IMR-90 (cell line): ENCODE measurements around the gene CARNS1. TPM values are rescaled to one million over a fixed set of nuclear protein-coding genes. Genes with fewer than 3 reads are reported as not detected.

Experiments
- ATAC-seq: fragments of 200-7000 bp; cut with Tn5 transposase; 2 replicates; pipeline ENCODE4 v1.9.1; 2020; ENCODE audit warnings: low read depth, mild to moderate bottlenecking, moderate library complexity
- BruUV-seq: library from RNA; stranded (reverse); fragments of 400-500 nt; replicated peaks from 2 replicates; lab custom pipeline; 2021; lab: Mats Ljungman, UMichigan
- CTCF ChIA-PET: fragments of 300-600 bp; formaldehyde crosslinking; extraction: SDS; loops from one replicate; lab custom pipeline; 2021; ENCODE audit warnings: antibody characterized with exemption; lab: Yijun Ruan, JAX
- POLR2A ChIA-PET: fragments of 300-600 bp; sonication (Branson Sonifier 250); formaldehyde crosslinking; loops from one replicate; lab custom pipeline; 2022; ENCODE audit warnings: antibody characterized with exemption; ENCODE audit not compliant: unreplicated experiment; lab: Charles Lee
- DNase-seq: peaks from one replicate; pipeline ENCODE4 v3.0.0; 2013
- H2AFZ ChIP-seq: replicated peaks from 2 replicates; pipeline ENCODE3; 2013; ENCODE audit warnings: low read length, mild to moderate bottlenecking; ENCODE audit not compliant: poor library complexity
- H2AK5ac ChIP-seq: 2 replicates; pipeline ENCODE4 v1.6.1; 2013; ENCODE audit warnings: low read depth, low read length, inconsistent platforms
- H2AK9ac ChIP-seq: replicated peaks from 2 replicates; pipeline ENCODE3; 2013; ENCODE audit warnings: mild to moderate bottlenecking, low read depth, low read length, moderate library complexity; ENCODE audit not compliant: poor library complexity
- H2BK120ac ChIP-seq: 2 replicates; pipeline ENCODE4 v1.6.1; 2013; ENCODE audit warnings: low read depth, low read length, inconsistent platforms
- H2BK15ac ChIP-seq: 3 replicates; pipeline ENCODE4 v1.6.1; 2013; ENCODE audit warnings: low read depth, low read length, inconsistent platforms
- H2BK20ac ChIP-seq: 2 replicates; pipeline ENCODE4 v1.6.1; 2013; ENCODE audit warnings: low read depth, mild to moderate bottlenecking, inconsistent platforms, low read length, moderate library complexity
- H2BK5ac ChIP-seq: 2 replicates; pipeline ENCODE4 v1.6.1; 2013; ENCODE audit warnings: mild to moderate bottlenecking, low read depth, low read length, inconsistent platforms; ENCODE audit not compliant: poor library complexity, severe bottlenecking
- H3K14ac ChIP-seq: replicated peaks from 2 replicates; pipeline ENCODE4 v1.6.1; 2013; ENCODE audit warnings: low read depth, low read length, inconsistent platforms
- H3K18ac ChIP-seq: 2 replicates; pipeline ENCODE4 v1.6.1; 2013; ENCODE audit warnings: low read depth, low read length, control low read depth
- H3K23ac ChIP-seq: 2 replicates; pipeline ENCODE4 v1.6.1; 2013; ENCODE audit warnings: low read depth, low read length, inconsistent platforms
- H3K27ac ChIP-seq: 2 replicates; pipeline ENCODE4 v1.5.1; 2013; ENCODE audit warnings: mild to moderate bottlenecking, control low read depth, low read length; ENCODE audit not compliant: insufficient read depth
- H3K27me3 ChIP-seq: 2 replicates; pipeline ENCODE4 v1.6.1; 2013; ENCODE audit warnings: low read length; ENCODE audit not compliant: control insufficient read depth, insufficient read depth
- H3K36me3 ChIP-seq: 2 replicates; pipeline ENCODE4 v1.6.1; 2013; ENCODE audit warnings: low read length, mixed read lengths; ENCODE audit not compliant: control insufficient read depth, insufficient read depth
- H3K4ac ChIP-seq: 2 replicates; pipeline ENCODE4 v1.6.1; 2013; ENCODE audit warnings: low read depth, low read length, inconsistent platforms
- H3K4me1 ChIP-seq: 2 replicates; pipeline ENCODE4 v1.6.1; 2013; ENCODE audit warnings: low read length, mixed read lengths; ENCODE audit not compliant: control insufficient read depth, insufficient read depth
- H3K4me2 ChIP-seq: 2 replicates; pipeline ENCODE4 v1.6.1; 2013; ENCODE audit warnings: low read depth, mild to moderate bottlenecking, control low read depth, low read length, moderate library complexity
- H3K4me3 ChIP-seq: 2 replicates; pipeline ENCODE4 v1.5.1; 2013; ENCODE audit warnings: low read depth, mild to moderate bottlenecking, control low read depth, low read length, moderate library complexity; ENCODE audit not compliant: insufficient read depth
- H3K56ac ChIP-seq: 2 replicates; pipeline ENCODE4 v1.6.1; 2013; ENCODE audit warnings: low read length, inconsistent platforms; ENCODE audit not compliant: insufficient read depth; ENCODE audit errors: extremely low read depth
- H3K79me1 ChIP-seq, 2 experiments: 2 replicates each; pipeline ENCODE4 v1.6.1; 2013; ENCODE audit warnings: low read length in 2 of 2, inconsistent platforms in 1 of 2, low read depth in 1 of 2
- H3K9ac ChIP-seq: 2 replicates; pipeline ENCODE4 v1.6.1; 2013; ENCODE audit warnings: low read depth, low read length, control low read depth
- H3K9me1 ChIP-seq: 2 replicates; pipeline ENCODE4 v1.6.1; 2013; ENCODE audit warnings: low read length, inconsistent platforms; ENCODE audit not compliant: insufficient read depth
- H3K9me3 ChIP-seq: 2 replicates; pipeline ENCODE4 v1.6.1; 2013; ENCODE audit warnings: low read length; ENCODE audit not compliant: control insufficient read depth, insufficient read depth
- H4K20me1 ChIP-seq: 2 replicates; pipeline ENCODE4 v1.6.1; 2013; ENCODE audit warnings: low read length, inconsistent platforms; ENCODE audit not compliant: insufficient read depth
- H4K5ac ChIP-seq: 2 replicates; pipeline ENCODE4 v1.6.1; 2013; ENCODE audit warnings: mild to moderate bottlenecking, low read depth, low read length, control low read depth
- H4K8ac ChIP-seq, 2 experiments: 2 replicates each; pipeline ENCODE4 v1.6.1; 2013; ENCODE audit warnings: low read depth in 2 of 2, low read length in 2 of 2, control low read depth in 1 of 2, inconsistent platforms in 1 of 2
- H4K91ac ChIP-seq: 2 replicates; pipeline ENCODE4 v1.6.1; 2013; ENCODE audit warnings: low read depth, low read length, inconsistent platforms; ENCODE audit not compliant: insufficient read depth
- CEBPB ChIP-seq: IDR thresholded peaks from 2 replicates; pipeline ENCODE4 v1.6.1; 2012; ENCODE audit warnings: low read depth, low read length, improper control_type of control experiment
- FOS ChIP-seq: fragments of 150-350 bp; IDR thresholded peaks from 2 replicates; pipeline ENCODE4 v1.6.1; 2016; ENCODE audit warnings: low read depth, low read length
- MAFK ChIP-seq: IDR thresholded peaks from 2 replicates; pipeline ENCODE4 v1.6.1; 2012; ENCODE audit warnings: low read depth, low read length, improper control_type of control experiment
- MAZ ChIP-seq: IDR thresholded peaks from 2 replicates; pipeline ENCODE4 v1.6.1; 2012; ENCODE audit warnings: low read depth, mild to moderate bottlenecking, low read length, improper control_type of control experiment, moderate library complexity, borderline replicate concordance
- NFE2L2 ChIP-seq: fragments of 150-350 bp; IDR thresholded peaks from 2 replicates; pipeline ENCODE4 v1.6.1; 2016; ENCODE audit warnings: low read depth, mild to moderate bottlenecking, low read length
- POLR2A ChIP-seq: IDR thresholded peaks from 2 replicates; pipeline ENCODE4 v1.6.1; 2012; ENCODE audit warnings: mild to moderate bottlenecking, low read depth, low read length
- RAD21 ChIP-seq: IDR thresholded peaks from 2 replicates; pipeline ENCODE4 v1.6.1; 2012; ENCODE audit warnings: low read length, improper control_type of control experiment
- RCOR1 ChIP-seq: IDR thresholded peaks from 2 replicates; pipeline ENCODE4 v1.6.1; 2012; ENCODE audit warnings: mild to moderate bottlenecking, low read length, improper control_type of control experiment; ENCODE audit not compliant: insufficient replicate concordance
- RFX5 ChIP-seq: IDR thresholded peaks from 2 replicates; pipeline ENCODE4 v1.8.0; 2012; ENCODE audit warnings: low read depth, mild to moderate bottlenecking, low read length, moderate library complexity
- SMC3 ChIP-seq: fragments of 150-350 bp; IDR thresholded peaks from 2 replicates; pipeline ENCODE4 v1.6.1; 2016; ENCODE audit warnings: low read depth, mild to moderate bottlenecking, antibody characterized with exemption, low read length, moderate library complexity
- WGBS, 2 experiments: methylation state at CpG; one replicate each; pipeline versions ENCODE4 v1.1.5 to v1.1.7; 2013; ENCODE audit warnings: missing lambda C conversion rate in 2 of 2; ENCODE audit not compliant: insufficient read length in 1 of 2; ENCODE audit errors: extremely low coverage in 2 of 2; 5-methylcytosine and 5-hydroxymethylcytosine counted together
- dilution Hi-C: fragments of 300-500 bp; cut with HindIII; formaldehyde crosslinking; loops from one replicate; pipeline ENCODE4 v1.14.3; 2018; ENCODE audit warnings: low sequenced_read_pairs; ENCODE audit not compliant: unreplicated experiment
- in situ Hi-C: fragments of 300-500 bp; cut with MboI; formaldehyde crosslinking; loops from 3 replicates; pipeline ENCODE4 v1.14.3; 2019; ENCODE audit warnings: low sequenced_read_pairs, inconsistent platforms, mixed read lengths
- intact Hi-C: fragments of 100-400 bp; cut with micrococcal nuclease; formaldehyde crosslinking; loops from 2 replicates; pipeline ENCODE4 v1.10.0; 2022
- polyA plus RNA-seq, 3 experiments: library from polyadenylated mRNA; depleted of rRNA; stranded (reverse); fragments of >200 nt; gene quantifications; 2 replicates each; pipeline ENCODE4 v1.2.3, GENCODE V29; 2012; ENCODE audit warnings: low replicate concordance in 1 of 3
- total RNA-seq: library from RNA; depleted of rRNA; stranded (reverse); fragments of >200 nt; gene quantifications from 2 replicates; pipeline ENCODE4 v1.2.3, GENCODE V29; 2012
- TF ChIP-seq, protein P1 (sequence below): fragments of 150-350 bp; IDR thresholded peaks from 2 replicates; pipeline ENCODE4 v1.6.1; 2017; ENCODE audit warnings: mild to moderate bottlenecking, antibody characterized with exemption, low read length, low read depth

CARNS1 gene
- total and polyA plus RNA-seq, 2 of the 4 experiments (the other 2 are of a cell fraction), result under 0.01 to 0.32 TPM

DNA sequence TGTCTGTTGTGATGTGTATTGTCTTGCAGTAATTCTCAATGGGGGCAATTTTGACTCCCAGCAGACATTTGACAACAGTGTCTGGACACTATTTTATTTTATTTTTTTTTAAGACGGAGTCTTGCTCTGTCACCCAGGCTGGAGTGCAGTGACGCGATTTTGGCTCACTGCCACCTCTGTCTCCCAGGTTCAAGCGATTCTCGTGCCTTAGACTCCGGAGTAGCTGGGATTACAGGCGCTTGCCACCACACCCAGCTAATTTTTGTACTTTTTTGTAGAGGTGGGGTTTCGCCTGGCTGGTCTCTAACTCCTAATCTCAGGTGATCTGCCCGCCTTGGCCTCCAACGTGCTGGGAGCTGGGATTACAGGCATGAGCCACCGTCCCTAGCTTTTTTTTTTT, 14.2 kb downstream of the CARNS1 start:
- ATAC-seq (no peak), DNase-seq (no peak)
- Histone ChIP-seq H3K4me1 (peaks cover 5% of the 10 kb centered on the region), H3K27me3 (no peaks in the 10 kb centered on the region), H3K4me3 (no peak overlapping the region), H3K9ac (no peak overlapping the region), H3K18ac (no peak overlapping the region), H2AK5ac (no peak overlapping the region), H4K8ac (peak overlapping the region in 1 of 2 experiments; percentile 2; a peak in 1 of 4 replicates), H4K91ac (no peak overlapping the region), H3K14ac (no peak overlapping the region), H4K5ac (no peak overlapping the region), H2AK9ac (no peak overlapping the region), H2BK20ac (no peak overlapping the region), H3K36me3 (peaks cover 26% of the 10 kb centered on the region), H2BK15ac (no peak overlapping the region), H3K56ac (no peak overlapping the region), H2AFZ (no peak overlapping the region), H2BK5ac (no peak overlapping the region), H3K23ac (no peak overlapping the region), H4K20me1 (no peaks in the 10 kb centered on the region; the same call in 1 of the 2 replicates), H3K27ac (no peak overlapping the region), H3K4ac (no peak overlapping the region), H3K9me1 (peaks cover 8% of the 10 kb centered on the region), H3K4me2 (no peak overlapping the region), H3K79me1 (peaks cover 11 to 29% of the 10 kb centered on the region in 2 experiments), H2BK120ac (no peak overlapping the region), H3K9me3 (no peaks in the 10 kb centered on the region)
- in situ Hi-C loops, result no loop called here
- dilution Hi-C loops, result no loop called here
- BruUV-seq, result no TSS peak
- ChIA-PET CTCF (no interaction called here), POLR2A (no interaction called here)
- intact Hi-C loops, result no loop called here
- TF ChIP-seq FOS (no peak), RCOR1 (no peak), SMC3 (no peak), RFX5 (no peak), NFE2L2 (no peak), RAD21 (no peak), POLR2A (no peak), CEBPB (no peak), MAZ (no peak), MAFK (no peak)
- TF ChIP-seq, protein P1, sequence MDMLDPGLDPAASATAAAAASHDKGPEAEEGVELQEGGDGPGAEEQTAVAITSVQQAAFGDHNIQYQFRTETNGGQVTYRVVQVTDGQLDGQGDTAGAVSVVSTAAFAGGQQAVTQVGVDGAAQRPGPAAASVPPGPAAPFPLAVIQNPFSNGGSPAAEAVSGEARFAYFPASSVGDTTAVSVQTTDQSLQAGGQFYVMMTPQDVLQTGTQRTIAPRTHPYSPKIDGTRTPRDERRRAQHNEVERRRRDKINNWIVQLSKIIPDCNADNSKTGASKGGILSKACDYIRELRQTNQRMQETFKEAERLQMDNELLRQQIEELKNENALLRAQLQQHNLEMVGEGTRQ, result no peak
- WGBS, 2 experiments, result 100% methylated on average over 3 of the region's 11 CpGs; no CpG with 5 or more reads in 1 of the 2 experiments
